Small intestine (tissue), 7 donors: Measurements from ENCODE around the gene TUBB4B. TPM values are rescaled to one million over a fixed set of nuclear protein-coding genes. Genes with fewer than 3 reads are reported as not detected.

ENCODE experiments used
- DNase-seq, 2 donors: peaks; one replicate each; pipeline versions ENCODE4 v3.0.0 to v3.0.0-alpha.2; 2013
- FAIRE-seq: peaks from 2 replicates; lab custom pipeline; 2012; peaks lifted over from hg19 to GRCh38; lab: Jason Lieb, UNC
- H3K27ac ChIP-seq, 3 donors: one replicate each; pipeline ENCODE4 v1.5.1; 2013; ENCODE audit warnings: low read length in 2 of 3, mild to moderate bottlenecking in 2 of 3, control low read depth in 1 of 3, inconsistent platforms in 1 of 3, low read depth in 1 of 3, moderate library complexity in 1 of 3
- H3K27me3 ChIP-seq, 3 donors: one replicate each; pipeline ENCODE4 v1.6.1; 2013; ENCODE audit warnings: low read length in 3 of 3, inconsistent platforms in 1 of 3; ENCODE audit not compliant: control insufficient read depth in 3 of 3, insufficient read depth in 3 of 3
- H3K36me3 ChIP-seq, 3 donors: one replicate each; pipeline ENCODE4 v1.6.1; 2013; ENCODE audit warnings: low read length in 3 of 3, inconsistent platforms in 1 of 3, low read depth in 1 of 3, mild to moderate bottlenecking in 1 of 3, moderate library complexity in 1 of 3; ENCODE audit not compliant: control insufficient read depth in 3 of 3, insufficient read depth in 2 of 3
- H3K4me1 ChIP-seq, 3 donors: one replicate each; pipeline ENCODE4 v1.6.1; 2013; ENCODE audit warnings: low read length in 2 of 3, inconsistent platforms in 1 of 3, low read depth in 1 of 3, mild to moderate bottlenecking in 1 of 3, moderate library complexity in 1 of 3; ENCODE audit not compliant: control insufficient read depth in 3 of 3, insufficient read depth in 2 of 3
- H3K4me3 ChIP-seq, 3 donors: one replicate each; pipeline ENCODE4 v1.5.1; 2013; ENCODE audit warnings: low read length in 3 of 3, control low read depth in 1 of 3, inconsistent platforms in 1 of 3, low read depth in 1 of 3, mild to moderate bottlenecking in 1 of 3, moderate library complexity in 1 of 3
- H3K9me3 ChIP-seq, 2 donors: one replicate each; pipeline ENCODE4 v1.6.1; 2013; ENCODE audit warnings: low read depth in 1 of 2, low read length in 1 of 2; ENCODE audit not compliant: control insufficient read depth in 2 of 2, insufficient read depth in 1 of 2
- WGBS, 3 donors: extraction: QIAGEN DNeasy Blood & Tissue Kit; methylation state at CpG; one replicate each; pipeline ENCODE4 v1.1.7; 2013; 5-methylcytosine and 5-hydroxymethylcytosine counted together
- polyA plus RNA-seq, 4 donors: library from polyadenylated mRNA; stranded (reverse) in 3 of 4; unstranded in 1 of 4; fragments of 200-250 nt in 3 of 4; fragments of 120-200 nt in 1 of 4; gene quantifications; one replicate each; pipeline versions ENCODE4 v1.2.1 to v1.2.3, GENCODE V29; 2013
- donor health status: healthy with polysubstance abuse.
- donor health status: control.
- donor health status: control.
- donor health status: Bipolar disorder and iron deficiency.
- donor health status: healthy.

TUBB4B gene
- polyA plus RNA-seq, 4 donors, result 365 to 445 (median 372) TPM

- H3K4me3 ChIP-seq, result no peak overlapping the region
- DNase-seq (no peak), FAIRE-seq (no peak)
- H3K27ac ChIP-seq, result no peak overlapping the region
- peaks cover 7 to 87% (median 8%) of the 10 kb centered on the region in 3 donors for H3K36me3 ChIP-seq
- whole genome bisulfite sequencing, 3 donors, result 93 to 96% (median 94%) methylated on average over 28 to 29 of the region's 29 CpGs
- peaks cover 0 to 8% (median 3%) of the 10 kb centered on the region in 3 donors for H3K4me1 ChIP-seq
- no peaks in the 10 kb centered on the region for H3K27me3 ChIP-seq
- H3K9me3 ChIP-seq, result no peaks in the 10 kb centered on the region
Measured at GRCh38 chr9:137265496-137266161, 24.5 kb downstream of the TUBB4B start.

DNA sequence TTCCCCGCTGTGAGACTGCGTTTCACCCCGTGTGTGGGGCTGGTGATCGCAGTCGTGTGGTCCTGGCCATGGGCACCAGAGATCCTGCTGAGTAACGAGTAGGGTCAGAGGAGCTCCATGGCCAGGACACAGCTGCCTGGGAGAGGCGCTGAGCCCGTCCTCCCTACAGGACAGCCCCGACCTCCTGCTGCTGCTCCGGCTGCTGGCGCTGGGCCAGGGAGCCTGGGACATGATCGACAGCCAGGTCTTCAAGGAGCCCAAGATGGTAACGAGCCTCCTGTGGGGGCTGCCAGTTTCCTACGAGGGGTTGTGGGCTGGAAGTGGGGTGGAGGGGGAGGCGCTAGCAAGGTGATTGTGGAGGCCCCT is 25.1 kb downstream of the TUBB4B start:
- 88 to 92% (median 89%) methylated on average over 11 to 15 of the region's 15 CpGs for WGBS, 3 donors
- H3K27me3 ChIP-seq, result no peaks in the 10 kb centered on the region
- H3K9me3 ChIP-seq, result no peaks in the 10 kb centered on the region
- peaks cover 7 to 90% (median 8%) of the 10 kb centered on the region in 3 donors for H3K36me3 ChIP-seq
- H3K4me1 ChIP-seq, result peaks cover 0 to 8% (median 3%) of the 10 kb centered on the region in 3 donors
- FAIRE-seq (no peak), DNase-seq (no peak)
- no peak overlapping the region for H3K27ac ChIP-seq
- no peak overlapping the region for H3K4me3 ChIP-seq

DNA sequence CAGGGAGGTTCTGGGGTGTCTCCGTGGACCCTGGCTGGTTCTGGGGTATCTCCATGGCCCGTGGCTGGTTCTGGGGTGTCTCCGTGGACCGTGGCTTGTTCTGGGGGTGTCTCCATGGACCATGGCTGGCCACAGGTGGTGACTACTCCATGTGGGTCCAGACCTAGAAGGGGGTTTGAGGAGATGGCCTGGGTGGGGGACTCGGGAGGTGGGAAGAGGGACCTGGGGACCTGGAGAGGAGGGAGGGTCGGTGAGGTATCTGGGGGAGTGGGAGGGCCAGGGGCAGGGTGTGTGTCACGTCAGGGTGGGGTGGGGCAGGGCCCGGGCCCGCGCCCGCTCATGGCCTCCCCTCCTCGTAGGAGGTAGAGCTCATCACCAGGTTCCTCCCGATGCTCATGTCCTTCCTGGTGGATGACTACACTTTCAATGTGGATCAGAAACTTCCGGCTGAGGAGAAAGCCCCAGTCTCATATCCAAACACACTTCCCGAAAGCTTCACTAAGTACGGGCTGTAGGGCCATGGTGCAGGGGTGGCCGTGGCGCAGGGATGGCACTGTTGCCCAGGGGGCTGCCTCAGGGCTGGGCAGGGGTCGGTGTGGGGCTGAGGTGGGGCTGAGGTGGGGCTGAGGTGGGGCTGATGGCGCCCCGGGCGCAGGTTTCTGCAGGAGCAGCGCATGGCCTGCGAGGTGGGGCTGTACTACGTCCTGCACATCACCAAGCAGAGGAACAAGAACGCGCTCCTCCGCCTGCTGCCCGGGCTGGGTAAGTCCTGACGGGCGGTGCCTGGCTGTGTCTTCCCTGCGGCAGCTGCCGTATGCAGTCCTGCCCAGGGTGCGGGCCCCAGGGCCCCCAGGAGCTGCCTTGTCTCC is 25.7 kb downstream of the TUBB4B start:
- Histone ChIP-seq H3K36me3 (peaks cover 7 to 91% (median 11%) of the 10 kb centered on the region in 3 donors), H3K9me3 (no peaks in the 10 kb centered on the region), H3K4me3 (no peak overlapping the region), H3K27ac (no peak overlapping the region), H3K27me3 (no peaks in the 10 kb centered on the region), H3K4me1 (peaks cover 0 to 8% (median 3%) of the 10 kb centered on the region in 3 donors)
- no peak for FAIRE-seq
- no peak for DNase-seq
- WGBS, 3 donors, result 90 to 94% (median 91%) methylated on average over 30 to 34 of the region's 34 CpGs

GRCh38 chr9:137267933-137268355 is 26.9 kb downstream of the TUBB4B start:
- H3K36me3 ChIP-seq, result peaks cover 7 to 96% (median 13%) of the 10 kb centered on the region in 3 donors
- DNase-seq, result no peak

DNA sequence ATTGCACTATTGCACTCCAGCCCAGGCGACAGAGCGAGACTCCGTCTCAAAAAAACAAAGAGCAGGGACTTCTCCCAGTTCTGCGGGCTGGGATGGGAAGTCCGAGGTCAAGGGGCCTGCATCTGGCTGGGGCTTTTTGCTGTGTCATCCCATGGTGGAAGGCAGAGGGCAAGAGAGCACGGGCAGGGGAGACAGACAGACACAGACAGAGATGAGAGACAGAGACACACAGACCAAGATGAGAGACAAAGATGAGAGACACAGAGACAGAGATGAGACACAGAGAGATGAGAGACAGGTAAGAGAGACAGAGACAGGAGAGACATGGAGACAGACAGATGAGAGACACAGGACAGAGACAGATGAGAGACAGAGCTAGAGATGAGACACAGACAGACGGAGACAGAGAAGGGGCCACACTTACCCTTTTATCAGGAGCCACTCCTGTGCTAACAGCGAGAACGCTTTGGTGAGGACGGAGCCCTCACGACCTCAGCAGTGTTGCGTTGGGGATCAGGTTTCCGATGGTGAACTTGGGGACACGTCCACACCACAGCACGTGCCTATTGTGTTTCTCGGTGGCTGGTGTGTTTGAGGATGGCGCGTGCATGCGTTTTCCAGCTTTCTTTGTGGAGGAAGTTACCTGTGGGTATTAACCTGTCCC is 27.6 kb downstream of the TUBB4B start:
- Histone ChIP-seq H3K27me3 (no peaks in the 10 kb centered on the region), H3K9me3 (peaks cover 0 to 2% of the 10 kb centered on the region in 2 donors), H3K4me3 (no peak overlapping the region), H3K4me1 (peaks cover 0 to 8% (median 3%) of the 10 kb centered on the region in 3 donors), H3K27ac (peak overlapping the region in 1 of 3 donors; percentile 76), H3K36me3 (peaks cover 7 to 98% (median 13%) of the 10 kb centered on the region in 3 donors)
- DNase-seq (no peak), FAIRE-seq (no peak)
- 66 to 72% (median 68%) methylated on average over 19 of the region's 19 CpGs for WGBS, 3 donors

More at GRCh38 chr9:137267933-137268355, 26.9 kb downstream of the TUBB4B start:
- no peak for FAIRE-seq
- 85 to 91% (median 85%) methylated on average over 6 of the region's 6 CpGs for WGBS, 3 donors
- H3K4me1 ChIP-seq, result peaks cover 0 to 8% (median 3%) of the 10 kb centered on the region in 3 donors
- H3K9me3 ChIP-seq, result peaks cover 0 to 2% of the 10 kb centered on the region in 2 donors
- no peak overlapping the region for H3K4me3 ChIP-seq
- H3K27me3 ChIP-seq, result no peaks in the 10 kb centered on the region
- peak overlapping the region in 1 of 3 donors; percentile 28 for H3K27ac ChIP-seq

GRCh38 chr9:137269231-137269772 is 28.2 kb downstream of the TUBB4B start:
- Histone ChIP-seq H3K9me3 (peaks cover 0 to 2% of the 10 kb centered on the region in 2 donors), H3K4me3 (peak overlapping the region in 1 of 3 donors; percentile 6), H3K36me3 (peaks cover 7 to 98% (median 11%) of the 10 kb centered on the region in 3 donors), H3K27ac (peak overlapping the region in 2 of 3 donors; percentile 8 to 76), H3K4me1 (peaks cover 1 to 8% (median 4%) of the 10 kb centered on the region in 3 donors), H3K27me3 (no peaks in the 10 kb centered on the region)
- FAIRE-seq (no peak), DNase-seq (peak in 1 of 2 donors; percentile 70)
- 21 to 41% (median 37%) methylated on average over 17 of the region's 17 CpGs for WGBS, 3 donors

GRCh38 chr9:137270929-137271695 is 30.0 kb downstream of the TUBB4B start:
- no peak overlapping the region for H3K4me3 ChIP-seq
- no peaks in the 10 kb centered on the region for H3K27me3 ChIP-seq
- no peak for DNase-seq
- no peak overlapping the region for H3K27ac ChIP-seq
- H3K9me3 ChIP-seq, result peaks cover 0 to 2% of the 10 kb centered on the region in 2 donors
- WGBS, 3 donors, result 82 to 88% (median 85%) methylated on average over 32 of the region's 32 CpGs
- no peak for FAIRE-seq
- H3K4me1 ChIP-seq, result peaks cover 4 to 15% (median 8%) of the 10 kb centered on the region in 3 donors
- peaks cover 4 to 92% (median 10%) of the 10 kb centered on the region in 3 donors for H3K36me3 ChIP-seq
